Nephron (organoid): ENCODE measurements around the gene UBE2D1.

ENCODE experiments used
- H3K27ac Mint-ChIP-seq, 3 experiments: 2 replicates each; pipeline ENCODE4 v1.8.0; 2020; ENCODE audit warnings: mixed read lengths in 3 of 3, mild to moderate bottlenecking in 2 of 3, moderate library complexity in 1 of 3
- H3K27me3 Mint-ChIP-seq: 2 replicates; pipeline ENCODE4 v1.8.0; 2021; ENCODE audit warnings: low read depth, mild to moderate bottlenecking, moderate library complexity, mixed read lengths
- H3K36me3 Mint-ChIP-seq: 2 replicates; pipeline ENCODE4 v1.8.0; 2020; ENCODE audit warnings: low read depth, mixed read lengths
- H3K4me1 Mint-ChIP-seq: 2 replicates; pipeline ENCODE4 v1.8.0; 2020; ENCODE audit warnings: mixed read lengths
- H3K4me3 Mint-ChIP-seq, 3 experiments: 2 replicates each; pipeline ENCODE4 v1.8.0; 2020; ENCODE audit warnings: mild to moderate bottlenecking in 3 of 3, mixed read lengths in 3 of 3, moderate library complexity in 2 of 3
- H3K9me3 Mint-ChIP-seq: 2 replicates; pipeline ENCODE4 v1.8.0; 2020; ENCODE audit warnings: mixed read lengths
- TF ChIP-seq, protein P1 (sequence below), 3 experiments: fragments of 200-600 bp; sonication (generic); IDR thresholded peaks; one replicate each; pipeline ENCODE4 v1.5.0; 2021; ENCODE audit warnings: antibody characterized with exemption in 3 of 3; ENCODE audit not compliant: unreplicated experiment in 3 of 3

UBE2D1 gene

DNA sequence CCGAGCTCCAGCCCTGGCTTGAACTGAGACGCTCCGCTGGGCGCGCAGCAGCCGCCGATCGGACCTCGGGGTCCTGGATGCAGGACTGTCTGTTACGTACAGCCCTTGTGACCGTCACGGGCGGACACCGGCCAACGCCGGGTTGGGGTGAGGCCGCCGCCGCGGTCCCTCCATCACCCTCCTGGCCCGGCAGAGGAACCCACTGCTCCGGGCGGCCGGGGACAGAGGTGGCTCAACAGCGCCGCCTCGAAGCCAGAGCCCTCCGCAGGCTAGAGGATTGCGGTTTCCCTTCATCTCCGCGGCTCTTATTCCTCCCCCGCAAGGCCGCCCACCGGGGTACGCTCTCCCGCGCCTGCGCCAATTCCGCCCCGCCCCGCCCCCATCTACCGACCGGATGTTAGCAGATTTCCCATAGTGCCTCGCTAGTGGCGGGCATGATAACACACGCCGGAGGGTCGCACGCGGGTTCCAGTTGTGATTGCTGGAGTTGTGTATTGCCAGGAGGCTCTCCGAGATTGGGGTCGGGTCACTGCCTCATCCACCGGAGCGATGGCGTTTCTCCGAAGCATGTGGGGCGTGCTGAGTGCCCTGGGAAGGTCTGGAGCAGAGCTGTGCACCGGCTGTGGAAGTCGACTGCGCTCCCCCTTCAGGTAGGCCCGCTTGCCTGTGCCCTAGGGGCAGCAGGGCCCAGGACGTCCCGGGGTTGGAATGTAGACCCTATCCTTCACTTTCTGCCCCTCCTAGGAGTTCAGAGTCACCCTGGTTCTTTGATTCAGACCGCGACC lies 50.4 kb downstream of the UBE2D1 start, which contains the start of gene TFAM:
Gene TFAM (plus strand): TSS at position 412 of the 785 bp plus-strand sequence. CDS start 138 bp downstream, at position 550.
- peak within 1 kb of the TSS; percentile 94 to 97 (median 95) for H3K27ac Mint-ChIP-seq
- no peaks in the 10 kb centered on the region for H3K9me3 Mint-ChIP-seq
- H3K36me3 Mint-ChIP-seq = peaks cover 22% of the 10 kb centered on the region

GRCh38 chr10:58385784-58386112 lies 50.9 kb downstream of the UBE2D1 start:
- TF ChIP-seq, protein P1, sequence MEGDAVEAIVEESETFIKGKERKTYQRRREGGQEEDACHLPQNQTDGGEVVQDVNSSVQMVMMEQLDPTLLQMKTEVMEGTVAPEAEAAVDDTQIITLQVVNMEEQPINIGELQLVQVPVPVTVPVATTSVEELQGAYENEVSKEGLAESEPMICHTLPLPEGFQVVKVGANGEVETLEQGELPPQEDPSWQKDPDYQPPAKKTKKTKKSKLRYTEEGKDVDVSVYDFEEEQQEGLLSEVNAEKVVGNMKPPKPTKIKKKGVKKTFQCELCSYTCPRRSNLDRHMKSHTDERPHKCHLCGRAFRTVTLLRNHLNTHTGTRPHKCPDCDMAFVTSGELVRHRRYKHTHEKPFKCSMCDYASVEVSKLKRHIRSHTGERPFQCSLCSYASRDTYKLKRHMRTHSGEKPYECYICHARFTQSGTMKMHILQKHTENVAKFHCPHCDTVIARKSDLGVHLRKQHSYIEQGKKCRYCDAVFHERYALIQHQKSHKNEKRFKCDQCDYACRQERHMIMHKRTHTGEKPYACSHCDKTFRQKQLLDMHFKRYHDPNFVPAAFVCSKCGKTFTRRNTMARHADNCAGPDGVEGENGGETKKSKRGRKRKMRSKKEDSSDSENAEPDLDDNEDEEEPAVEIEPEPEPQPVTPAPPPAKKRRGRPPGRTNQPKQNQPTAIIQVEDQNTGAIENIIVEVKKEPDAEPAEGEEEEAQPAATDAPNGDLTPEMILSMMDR (IDR thresholded peaks at IDR 0.05; ENCODE audit: unreplicated experiment in 3 of 3) = peak in 1 of 3 experiments; percentile 1
- Mint-ChIP-seq H3K27ac (peak overlapping the region; percentile 94 to 97 (median 95)), H3K9me3 (no peaks in the 10 kb centered on the region), H3K27me3 (peaks cover 4% of the 10 kb centered on the region), H3K4me1 (peaks cover 15% of the 10 kb centered on the region), H3K4me3 (peak overlapping the region; percentile 90 to 99 (median 99)), H3K36me3 (peaks cover 25% of the 10 kb centered on the region)

More for the DNA sequence above, 50.4 kb downstream of the UBE2D1 start, which contains the start of gene TFAM:
- Mint-ChIP-seq H3K4me3 (peak within 1 kb of the TSS; percentile 90 to 99 (median 99)), H3K4me1 (peaks cover 15% of the 10 kb centered on the region), H3K27me3 (peaks cover 4% of the 10 kb centered on the region)
- TF ChIP-seq, protein P1 (IDR thresholded peaks at IDR 0.05; ENCODE audit: unreplicated experiment in 3 of 3) = peak; percentile 38 to 70 (median 42)

GRCh38 chr10:58389024-58389423 lies 54.2 kb downstream of the UBE2D1 start:
- TF ChIP-seq, protein P1 (IDR thresholded peaks at IDR 0.05; ENCODE audit: unreplicated experiment in 3 of 3) = no peak
- no peak overlapping the region for H3K27ac Mint-ChIP-seq
- H3K36me3 Mint-ChIP-seq = peaks cover 48% of the 10 kb centered on the region
- no peaks in the 10 kb centered on the region for H3K9me3 Mint-ChIP-seq
- no peak overlapping the region for H3K4me3 Mint-ChIP-seq
- peaks cover 15% of the 10 kb centered on the region for H3K4me1 Mint-ChIP-seq
- no peaks in the 10 kb centered on the region for H3K27me3 Mint-ChIP-seq

GRCh38 chr10:58393317-58393716 lies 58.5 kb downstream of the UBE2D1 start:
- H3K9me3 Mint-ChIP-seq = no peaks in the 10 kb centered on the region
- H3K27me3 Mint-ChIP-seq = no peaks in the 10 kb centered on the region
- H3K36me3 Mint-ChIP-seq = peaks cover 70% of the 10 kb centered on the region
- TF ChIP-seq, protein P1 (IDR thresholded peaks at IDR 0.05; ENCODE audit: unreplicated experiment in 3 of 3) = no peak
- H3K4me3 Mint-ChIP-seq = no peak overlapping the region
- no peaks in the 10 kb centered on the region for H3K4me1 Mint-ChIP-seq
- H3K27ac Mint-ChIP-seq = no peak overlapping the region

DNA sequence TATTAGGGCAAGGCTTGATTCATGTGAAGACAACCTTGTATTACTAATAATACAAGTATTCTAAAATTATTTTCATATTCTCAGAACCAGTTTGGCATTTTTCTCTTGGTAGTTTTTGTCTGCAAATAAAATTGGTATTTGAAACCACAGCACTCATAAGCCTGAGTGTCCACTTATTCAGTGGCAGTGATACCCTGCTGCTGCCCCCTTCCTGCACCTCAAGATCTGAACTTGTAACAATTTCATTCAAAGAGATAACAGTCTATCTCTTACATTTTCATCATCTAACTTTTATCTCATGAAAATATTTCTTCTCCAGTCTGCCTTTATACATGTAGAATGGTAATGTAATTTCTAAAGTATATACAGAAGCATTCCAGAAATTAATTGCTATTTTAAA lies 59.7 kb downstream of the UBE2D1 start:
- peaks cover 65% of the 10 kb centered on the region for H3K36me3 Mint-ChIP-seq
- no peak overlapping the region for H3K27ac Mint-ChIP-seq
- no peaks in the 10 kb centered on the region for H3K27me3 Mint-ChIP-seq
- H3K4me3 Mint-ChIP-seq = no peak overlapping the region
- H3K4me1 Mint-ChIP-seq = no peaks in the 10 kb centered on the region
- TF ChIP-seq, protein P1 (IDR thresholded peaks at IDR 0.05; ENCODE audit: unreplicated experiment in 3 of 3) = no peak
- no peaks in the 10 kb centered on the region for H3K9me3 Mint-ChIP-seq

DNA sequence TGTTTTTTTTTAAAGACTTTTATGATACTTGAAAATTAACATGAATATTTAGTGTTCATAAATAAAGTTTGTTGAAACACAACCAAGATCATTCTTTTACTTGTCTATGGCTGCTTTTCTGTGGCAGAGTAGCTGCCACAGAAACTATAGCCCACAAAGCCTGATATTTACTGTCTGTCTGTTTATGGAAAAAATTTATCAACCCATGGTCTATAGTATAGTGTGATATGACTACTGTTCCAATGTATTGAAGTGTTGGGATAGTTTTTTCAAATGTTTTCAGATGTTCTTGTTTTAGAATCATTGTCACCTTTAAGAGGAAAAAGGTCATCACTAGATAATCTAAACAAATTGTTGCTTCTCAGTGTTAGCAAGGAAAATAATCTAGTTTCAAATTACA lies 61.3 kb downstream of the UBE2D1 start:
- H3K27ac Mint-ChIP-seq = no peak overlapping the region
- H3K36me3 Mint-ChIP-seq = peaks cover 55% of the 10 kb centered on the region
- H3K9me3 Mint-ChIP-seq = no peaks in the 10 kb centered on the region
- TF ChIP-seq, protein P1 (IDR thresholded peaks at IDR 0.05; ENCODE audit: unreplicated experiment in 3 of 3) = no peak
- H3K4me3 Mint-ChIP-seq = no peak overlapping the region
- H3K27me3 Mint-ChIP-seq = no peaks in the 10 kb centered on the region
- H3K4me1 Mint-ChIP-seq = no peaks in the 10 kb centered on the region
